Peyer's patch (tissue), 4 donors: ENCODE measurements around the gene ADAMTS2.

ENCODE experiments used
- CTCF ChIP-seq, 6 experiments: fragments of 450-650 bp in 4 of 6; fragments of 200-600 bp in 2 of 6; sonication (generic) in 1 of 6; IDR thresholded peaks; one replicate each; pipeline ENCODE4 v1.5.1; 2017 to 2019; ENCODE audit warnings: antibody characterized with exemption in 6 of 6, mild to moderate bottlenecking in 3 of 6, moderate library complexity in 1 of 6
- POLR2A ChIP-seq, 2 donors: fragments of 450-650 bp; IDR thresholded peaks; one replicate each; pipeline ENCODE4 v1.5.1; 2017; ENCODE audit warnings: antibody characterized with exemption in 2 of 2, mild to moderate bottlenecking in 2 of 2, moderate library complexity in 2 of 2

DNA sequence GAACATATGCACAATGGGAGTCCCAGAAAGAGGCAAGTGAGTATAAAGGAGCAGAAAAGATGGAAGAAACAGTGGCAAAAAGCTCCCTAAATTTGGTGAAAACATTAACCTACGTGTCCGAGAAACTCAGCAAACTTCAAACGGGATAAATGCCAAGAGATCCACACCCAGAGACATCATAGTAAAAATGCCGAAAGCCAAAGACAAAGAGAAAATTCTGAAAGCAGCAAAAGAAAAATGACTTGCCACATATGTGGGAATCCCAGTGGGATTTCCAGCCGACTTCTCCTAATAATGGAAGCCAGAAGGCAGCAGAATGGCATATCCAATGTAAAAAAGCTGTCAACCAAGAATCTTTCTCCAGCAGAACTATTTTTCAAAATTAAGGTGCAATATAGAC, 101.2 kb downstream of the ADAMTS2 start:
- TF ChIP-seq CTCF (IDR thresholded peaks at IDR 0.05), result no peak
- TF ChIP-seq POLR2A (IDR thresholded peaks at IDR 0.05), result no peak
